ENCODE data around the gene EGFL7.

Gene EGFL7

DNA sequence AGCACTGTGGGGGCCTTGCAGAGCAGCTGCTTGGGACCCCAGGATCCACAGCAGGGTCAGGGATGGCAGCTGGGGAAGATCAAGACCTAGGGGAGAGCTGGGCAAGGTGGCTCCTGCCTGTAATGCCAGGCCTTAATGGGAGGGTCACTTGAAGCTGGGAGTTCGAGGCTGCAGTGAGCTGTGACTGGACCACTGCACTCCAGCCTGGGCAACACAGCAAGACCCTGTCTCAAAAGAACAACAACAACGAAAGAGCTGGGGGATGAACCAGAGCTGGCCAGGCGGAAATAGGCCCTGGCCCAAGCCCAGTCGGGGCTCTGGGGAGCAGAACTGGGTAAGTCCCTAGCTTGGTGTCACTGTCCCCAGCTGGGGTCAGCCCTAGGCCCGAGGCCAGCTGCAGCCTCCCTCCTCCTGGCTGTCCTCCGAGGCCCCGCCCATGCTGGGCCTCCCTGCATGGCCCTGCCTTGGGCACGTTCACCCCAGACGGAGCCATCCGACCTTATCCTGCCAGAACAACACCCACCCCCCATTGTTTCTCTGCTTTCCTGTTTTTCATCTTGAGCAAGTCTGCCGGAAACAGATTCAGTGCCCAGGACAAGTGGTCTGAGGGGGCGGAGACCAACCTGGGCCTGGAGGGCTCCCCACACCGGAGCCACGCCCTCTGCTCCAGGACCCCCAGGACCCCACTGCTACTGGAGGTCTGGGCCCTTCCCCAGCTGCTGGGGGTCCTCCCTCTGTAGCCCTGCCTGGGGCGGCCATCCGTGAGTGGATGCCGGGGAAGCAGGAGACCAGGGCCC, 51.6 kb downstream of the EGFL7 start:
- H3K27me3 Mint-ChIP-seq, result peaks cover 11% of the 10 kb centered on the region
- H3K9me3 Mint-ChIP-seq, result no peaks in the 10 kb centered on the region
- no peak overlapping the region for H3K4me3 Mint-ChIP-seq
- H3K36me3 Mint-ChIP-seq, result no peaks in the 10 kb centered on the region
- H3K4me1 Mint-ChIP-seq, result peaks cover 4% of the 10 kb centered on the region
- no peak overlapping the region for H3K27ac Mint-ChIP-seq

DNA sequence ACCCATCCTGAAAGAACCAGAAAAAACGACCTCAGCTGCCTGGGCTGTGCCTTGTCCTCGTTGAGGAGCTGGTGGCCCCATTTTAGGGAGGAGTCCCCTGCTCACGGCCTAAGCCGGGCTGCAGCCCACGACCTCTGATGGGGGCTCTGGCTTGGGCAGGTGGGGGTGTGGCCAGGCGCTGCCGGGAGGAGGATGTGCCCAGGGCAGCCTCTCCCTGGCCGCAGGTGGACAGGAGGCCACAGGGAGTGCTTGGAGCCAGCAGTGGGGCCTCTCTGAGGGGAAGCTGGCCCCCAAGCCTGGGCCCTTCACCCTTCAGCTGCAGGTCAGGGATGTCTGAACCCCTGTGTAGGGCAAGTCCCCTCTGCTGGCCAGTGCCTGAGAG, 52.2 kb downstream of the EGFL7 start:
- Mint-ChIP-seq H3K27ac (no peak overlapping the region), H3K9me3 (no peaks in the 10 kb centered on the region), H3K4me3 (no peak overlapping the region), H3K27me3 (peaks cover 11% of the 10 kb centered on the region), H3K4me1 (peaks cover 4% of the 10 kb centered on the region), H3K36me3 (no peaks in the 10 kb centered on the region)

DNA sequence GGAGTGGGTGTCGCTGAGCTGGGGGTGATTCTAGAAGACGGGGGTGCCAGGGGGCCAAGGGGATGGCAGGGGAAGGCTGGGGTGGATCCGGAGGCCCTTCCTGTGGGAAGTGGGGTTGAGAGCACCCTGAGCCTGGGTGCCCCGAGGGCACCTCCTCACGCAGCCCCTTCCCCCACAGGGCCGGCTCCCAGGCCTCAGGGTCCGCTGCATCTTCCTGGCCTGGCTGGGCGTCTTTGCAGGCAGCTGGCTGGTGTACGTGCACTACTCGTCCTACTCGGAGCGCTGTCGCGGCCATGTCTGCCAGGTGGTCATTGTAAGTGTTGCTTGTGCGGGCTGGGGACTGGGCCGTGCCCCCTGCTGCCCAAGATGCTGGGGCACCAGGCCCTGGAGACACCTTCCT, 54.7 kb downstream of the EGFL7 start:
- no peak overlapping the region for H3K4me3 Mint-ChIP-seq
- no peaks in the 10 kb centered on the region for H3K9me3 Mint-ChIP-seq
- H3K27me3 Mint-ChIP-seq, result no peaks in the 10 kb centered on the region
- H3K36me3 Mint-ChIP-seq, result no peaks in the 10 kb centered on the region
- no peaks in the 10 kb centered on the region for H3K4me1 Mint-ChIP-seq
- no peak overlapping the region for H3K27ac Mint-ChIP-seq

DNA sequence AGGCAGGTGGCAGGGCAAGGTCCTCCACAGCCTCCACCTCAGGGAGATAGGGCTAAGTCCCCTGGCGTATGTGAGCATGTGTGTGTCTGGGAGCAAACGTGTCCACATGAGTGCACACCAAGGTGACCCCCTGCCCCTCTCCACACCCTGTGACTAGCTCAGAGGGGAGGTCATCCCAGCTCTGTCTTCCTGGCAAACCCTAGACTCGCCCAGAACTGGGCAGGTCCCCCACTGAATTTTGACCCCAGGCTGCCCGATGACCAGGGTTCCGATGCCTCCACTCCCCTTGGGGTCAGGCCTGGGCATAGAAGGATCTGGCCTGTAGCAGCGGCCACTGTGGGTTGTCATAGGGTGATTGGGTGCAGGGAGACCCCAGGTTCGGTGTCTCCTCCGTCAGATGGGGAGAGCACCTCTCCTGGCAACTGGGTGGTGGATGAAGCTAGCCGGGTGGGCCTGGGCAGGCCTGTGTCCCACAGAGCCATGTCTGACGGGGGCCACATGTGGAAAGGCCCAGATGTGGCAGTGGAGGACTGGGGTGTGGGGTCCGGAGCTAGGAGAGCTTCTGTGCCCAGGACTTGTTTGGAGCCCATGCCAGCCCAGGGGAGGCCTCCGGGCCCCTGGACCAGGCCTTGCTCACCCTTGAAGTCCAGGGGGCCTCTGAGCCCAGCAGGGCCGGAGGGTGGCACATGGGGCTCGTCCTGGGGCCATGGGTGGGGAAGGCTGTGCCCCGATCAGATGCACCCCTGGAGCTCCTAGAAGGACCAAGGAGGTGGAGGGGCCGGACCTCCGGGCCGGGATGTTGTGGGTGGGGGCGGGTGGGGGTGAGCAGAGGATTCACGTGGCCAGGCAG, 55.9 kb downstream of the EGFL7 start:
- Mint-ChIP-seq H3K4me3 (no peak overlapping the region), H3K27me3 (no peaks in the 10 kb centered on the region), H3K9me3 (no peaks in the 10 kb centered on the region), H3K4me1 (no peaks in the 10 kb centered on the region), H3K36me3 (no peaks in the 10 kb centered on the region), H3K27ac (no peak overlapping the region)

DNA sequence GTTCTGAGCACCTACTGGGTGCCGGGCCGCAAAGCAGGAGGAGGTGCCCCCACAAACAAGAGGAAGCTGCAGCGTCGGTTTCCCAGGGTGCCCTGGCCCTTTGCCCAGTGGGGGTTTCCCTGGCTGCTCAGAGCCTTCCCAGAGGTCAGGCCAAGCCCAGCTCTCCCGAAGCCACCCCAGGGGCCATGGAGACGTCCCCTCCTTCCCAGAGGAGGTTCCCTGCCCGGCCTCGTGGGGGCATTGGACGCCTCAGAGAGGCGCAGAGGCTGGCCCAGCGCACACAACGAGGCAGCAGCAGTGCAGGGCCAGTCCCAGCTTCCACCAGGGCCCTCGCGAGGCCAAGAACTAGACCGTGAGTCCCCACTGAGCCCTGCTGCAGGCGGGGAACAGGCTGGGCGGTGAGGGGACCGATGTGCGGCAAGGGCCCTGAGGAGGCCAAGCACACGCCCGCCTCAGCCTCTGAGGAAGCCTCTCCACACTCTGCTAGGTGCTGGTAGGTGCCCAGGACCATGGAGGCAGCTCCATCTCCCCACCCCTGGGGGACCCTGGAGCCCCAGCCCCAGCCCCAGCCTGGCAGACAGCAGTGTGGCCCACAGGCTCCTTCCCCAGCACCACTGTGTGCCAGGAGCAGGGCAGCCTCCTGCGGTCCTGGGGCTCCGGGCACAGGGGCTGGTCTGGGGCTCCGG, 56.6 kb downstream of the EGFL7 start:
- H3K9me3 Mint-ChIP-seq, result no peaks in the 10 kb centered on the region
- H3K4me3 Mint-ChIP-seq, result no peak overlapping the region
- H3K36me3 Mint-ChIP-seq, result peaks cover 4% of the 10 kb centered on the region
- H3K27me3 Mint-ChIP-seq, result no peaks in the 10 kb centered on the region
- H3K27ac Mint-ChIP-seq, result no peak overlapping the region
- peaks cover 4% of the 10 kb centered on the region for H3K4me1 Mint-ChIP-seq

DNA sequence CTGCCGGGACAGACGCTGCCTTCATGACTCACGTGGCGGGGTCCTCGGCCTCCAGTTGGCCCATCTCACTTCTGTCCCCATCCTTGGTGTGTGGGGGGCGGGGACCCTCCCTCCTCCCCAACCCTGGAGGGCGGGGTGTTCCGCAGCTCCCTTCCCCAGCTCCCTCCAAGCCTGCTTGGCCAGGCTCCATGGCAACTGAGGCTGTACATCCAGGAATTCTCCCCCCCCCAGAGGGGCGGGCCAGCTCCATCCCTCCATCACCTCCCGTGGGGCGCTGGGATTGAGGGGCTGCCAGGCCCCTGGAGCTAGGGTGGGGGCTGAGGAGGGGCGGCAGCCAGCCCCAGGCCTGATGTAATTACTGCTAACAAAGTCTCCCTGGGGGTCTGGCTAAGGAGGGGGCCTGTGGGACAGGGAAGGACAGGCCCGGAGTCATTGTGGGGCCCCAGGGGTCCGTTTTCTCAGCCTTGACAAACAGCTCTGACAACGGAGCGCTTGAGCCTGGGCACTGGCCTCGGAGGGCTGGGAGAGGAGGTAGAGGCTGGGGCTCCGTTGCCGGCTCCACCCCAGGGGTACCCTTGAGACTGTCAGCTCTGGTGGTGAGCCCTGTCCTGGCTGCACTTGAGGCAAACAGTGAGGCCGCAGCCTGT, 57.7 kb downstream of the EGFL7 start:
- Mint-ChIP-seq H3K27me3 (no peaks in the 10 kb centered on the region), H3K36me3 (peaks cover 5% of the 10 kb centered on the region), H3K4me1 (peaks cover 9% of the 10 kb centered on the region), H3K27ac (no peak overlapping the region), H3K9me3 (no peaks in the 10 kb centered on the region), H3K4me3 (no peak overlapping the region)

DNA sequence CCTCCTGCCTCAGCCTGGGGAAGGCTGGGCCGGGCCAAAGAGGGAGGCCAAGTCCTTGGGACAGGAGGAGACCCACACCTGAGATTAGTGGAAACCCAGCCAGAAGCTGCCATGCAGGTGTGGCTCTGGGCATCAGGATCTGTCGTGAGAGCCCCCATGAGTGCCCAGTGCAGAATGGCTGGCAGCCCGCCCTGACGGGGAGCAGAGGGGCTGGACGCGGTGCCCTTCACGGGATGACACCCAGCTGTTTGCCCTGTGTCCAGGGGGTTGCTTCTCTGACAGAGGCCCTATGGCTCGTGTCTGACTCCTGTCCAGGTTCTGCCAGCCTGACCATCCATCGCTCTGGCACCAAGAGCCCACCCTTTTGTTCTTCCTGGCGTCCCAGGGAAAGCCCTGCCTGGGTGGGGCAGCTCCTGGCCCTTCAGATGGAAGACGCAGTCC, 58.2 kb downstream of the EGFL7 start:
- Mint-ChIP-seq H3K27me3 (no peaks in the 10 kb centered on the region), H3K4me1 (peaks cover 13% of the 10 kb centered on the region), H3K36me3 (peaks cover 5% of the 10 kb centered on the region), H3K4me3 (no peak overlapping the region), H3K9me3 (no peaks in the 10 kb centered on the region), H3K27ac (no peak overlapping the region)

DNA sequence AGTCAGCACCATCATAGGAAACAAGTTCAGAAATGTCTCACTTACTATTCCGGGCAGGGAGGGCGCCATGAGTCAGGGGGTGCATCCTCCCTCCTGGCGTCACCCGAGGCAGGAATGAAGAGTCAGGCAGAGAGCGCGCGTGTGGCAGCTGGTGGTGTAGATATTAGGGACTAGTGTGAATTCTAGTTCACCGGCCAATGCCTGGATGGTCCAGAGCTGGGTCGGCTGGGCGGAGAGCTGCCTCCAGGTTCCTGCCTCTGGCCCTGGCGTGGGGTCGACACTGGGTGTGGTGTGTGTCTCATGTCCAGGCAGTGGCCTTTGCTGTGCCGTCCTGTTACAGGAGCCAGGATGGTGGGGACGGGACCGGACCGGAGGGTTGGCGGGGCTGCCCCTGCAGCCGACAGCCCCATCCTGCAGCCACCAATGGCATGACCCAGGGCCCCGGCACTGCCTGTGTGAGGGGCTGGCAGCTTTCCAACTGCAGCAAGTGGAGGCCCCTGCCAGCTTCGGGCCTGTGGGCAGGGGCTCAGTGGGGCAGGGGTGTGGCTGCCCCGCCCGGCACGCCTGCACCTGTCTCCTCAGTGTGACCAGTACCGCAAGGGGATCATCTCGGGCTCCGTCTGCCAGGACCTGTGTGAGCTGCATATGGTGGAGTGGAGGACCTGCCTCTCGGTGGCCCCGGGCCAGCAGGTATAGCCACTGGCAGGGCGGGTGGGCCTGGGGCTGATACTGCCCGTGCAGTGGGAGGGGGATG, 58.8 kb downstream of the EGFL7 start:
- no peak overlapping the region for H3K4me3 Mint-ChIP-seq
- no peaks in the 10 kb centered on the region for H3K9me3 Mint-ChIP-seq
- H3K36me3 Mint-ChIP-seq, result peaks cover 7% of the 10 kb centered on the region
- H3K4me1 Mint-ChIP-seq, result peaks cover 15% of the 10 kb centered on the region
- H3K27me3 Mint-ChIP-seq, result no peaks in the 10 kb centered on the region
- H3K27ac Mint-ChIP-seq, result no peak overlapping the region
